RKO (cell line): Measurements from ENCODE around the gene KRTAP5-8.
"Not testable (repeated sequence)": the region's sequence is repeated elsewhere in the genome, so short reads cannot be mapped to it uniquely, and the experiment has no call there.

Source experiments
- DNase-seq: peaks from one replicate; pipeline ENCODE4 v3.0.0-alpha.2; 2016; ENCODE audit warnings: low spot score

Gene KRTAP5-8

GRCh38 chr11:71544525-71545214, 6.8 kb downstream of the KRTAP5-8 start:
- no peak for DNase-seq

DNA sequence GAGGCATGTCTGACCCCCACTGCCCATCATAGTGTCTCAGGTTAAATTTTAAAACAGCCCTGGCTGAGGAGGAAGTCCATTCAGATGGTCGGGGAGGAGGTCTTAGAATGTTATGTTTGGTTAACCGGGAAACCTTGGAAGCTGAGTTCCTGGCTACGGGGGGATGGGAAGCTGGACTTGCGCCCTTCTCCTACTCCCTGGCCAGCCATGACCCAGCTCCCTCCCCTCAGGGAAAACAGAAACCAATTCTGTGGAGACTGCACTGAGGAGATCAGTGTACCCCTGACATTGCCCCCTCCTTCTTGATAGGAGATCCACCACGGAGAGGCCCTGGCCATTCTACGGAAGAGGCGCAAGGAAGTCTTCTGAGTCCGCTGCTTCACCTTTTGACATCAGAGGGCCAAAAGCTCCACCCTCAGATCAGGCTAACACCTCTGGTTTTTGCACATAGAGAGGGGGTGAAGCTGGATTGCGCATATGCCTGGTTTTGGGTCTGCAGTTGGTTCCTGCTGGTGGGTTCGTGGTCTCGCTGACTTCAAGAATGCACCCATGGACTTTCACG, 7.7 kb downstream of the KRTAP5-8 start:
- no peak for DNase-seq

GRCh38 chr11:71548120-71548519, 10.3 kb downstream of the KRTAP5-8 start, which contains the start of gene KRTAP5-9:
TSS of gene KRTAP5-9 (plus strand) at chr11:71548420. CDS start at chr11:71548658, 238 bp downstream.
- no peak for DNase-seq

DNA sequence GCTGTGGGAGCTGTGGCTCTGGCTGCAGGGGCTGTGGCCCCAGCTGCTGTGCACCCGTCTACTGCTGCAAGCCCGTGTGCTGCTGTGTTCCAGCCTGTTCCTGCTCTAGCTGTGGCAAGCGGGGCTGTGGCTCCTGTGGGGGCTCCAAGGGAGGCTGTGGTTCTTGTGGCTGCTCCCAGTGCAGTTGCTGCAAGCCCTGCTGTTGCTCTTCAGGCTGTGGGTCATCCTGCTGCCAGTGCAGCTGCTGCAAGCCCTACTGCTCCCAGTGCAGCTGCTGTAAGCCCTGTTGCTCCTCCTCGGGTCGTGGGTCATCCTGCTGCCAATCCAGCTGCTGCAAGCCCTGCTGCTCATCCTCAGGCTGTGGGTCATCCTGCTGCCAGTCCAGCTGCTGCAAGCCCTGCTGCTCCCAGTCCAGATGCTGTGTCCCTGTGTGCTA, 10.9 kb downstream of the KRTAP5-8 start:
- no peak for DNase-seq

DNA sequence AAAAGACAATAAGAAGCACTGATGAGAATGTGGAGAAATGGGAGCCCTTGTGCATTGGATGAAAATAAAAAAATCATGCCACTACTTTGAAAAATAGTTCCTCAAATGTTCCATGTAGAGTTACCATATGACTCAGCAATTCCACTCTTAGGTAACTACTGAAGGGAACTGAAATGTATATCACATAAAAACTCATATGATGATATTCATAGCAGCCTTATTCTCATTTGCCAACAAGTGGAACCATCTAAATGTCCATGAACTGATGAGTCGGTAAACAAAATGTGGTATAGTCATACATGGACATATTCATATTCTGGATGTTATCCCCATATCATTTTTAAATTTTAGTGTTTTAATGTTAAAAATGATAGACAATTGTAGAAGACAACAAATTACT, 13.9 kb downstream of the KRTAP5-8 start:
- DNase-seq = no peak

GRCh38 chr11:71554996-71555395, 17.2 kb downstream of the KRTAP5-8 start:
- DNase-seq = no peak

DNA sequence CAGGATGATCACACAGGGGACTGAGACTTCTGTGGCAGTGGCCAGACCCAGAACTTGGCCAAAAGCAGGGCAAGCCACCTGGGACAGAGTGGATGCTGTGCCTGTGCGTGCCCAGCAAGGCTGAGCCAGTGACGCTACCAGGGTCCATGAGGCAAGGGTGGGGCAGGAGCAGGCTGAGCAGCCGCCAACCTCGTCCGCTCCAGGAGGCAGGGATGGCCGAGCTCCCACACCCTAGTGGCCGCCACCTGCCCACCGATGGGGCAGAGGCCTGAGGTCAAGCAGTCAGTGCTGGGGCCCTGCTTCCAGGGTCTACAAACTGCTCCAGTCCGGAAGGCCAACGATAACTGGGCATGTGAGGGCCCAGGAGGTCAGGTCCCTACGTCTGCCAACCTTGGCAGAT, 17.7 kb downstream of the KRTAP5-8 start:
- DNase-seq = no peak

GRCh38 chr11:71556018-71556417, 18.2 kb downstream of the KRTAP5-8 start:
- no peak for DNase-seq

DNA sequence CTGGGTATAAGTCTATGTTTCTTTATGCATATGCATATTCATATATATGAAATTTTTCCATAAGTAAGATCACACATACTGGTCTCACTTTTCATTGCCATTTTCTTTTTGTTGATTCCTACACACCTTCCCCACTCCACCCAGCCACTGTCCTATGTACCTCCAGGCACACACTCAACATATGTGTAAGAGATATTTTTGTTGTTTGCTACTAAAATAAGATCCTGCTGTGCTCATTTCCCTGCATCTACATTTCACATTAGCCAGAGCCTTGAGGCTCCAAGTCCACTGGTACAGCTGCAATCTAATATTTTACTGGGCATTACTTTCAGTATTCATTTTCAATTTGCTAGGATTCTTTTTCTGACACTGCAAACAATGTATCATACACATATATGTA, 19.4 kb downstream of the KRTAP5-8 start:
- DNase-seq = no peak

- DNase-seq = no peak
Measured at GRCh38 chr11:71558996-71559395, 21.2 kb downstream of the KRTAP5-8 start.

- no peak for DNase-seq
Measured at GRCh38 chr11:71562120-71562519, 24.3 kb downstream of the KRTAP5-8 start.

GRCh38 chr11:71563406-71563805, 25.6 kb downstream of the KRTAP5-8 start:
- DNase-seq = peak; percentile 71

DNA sequence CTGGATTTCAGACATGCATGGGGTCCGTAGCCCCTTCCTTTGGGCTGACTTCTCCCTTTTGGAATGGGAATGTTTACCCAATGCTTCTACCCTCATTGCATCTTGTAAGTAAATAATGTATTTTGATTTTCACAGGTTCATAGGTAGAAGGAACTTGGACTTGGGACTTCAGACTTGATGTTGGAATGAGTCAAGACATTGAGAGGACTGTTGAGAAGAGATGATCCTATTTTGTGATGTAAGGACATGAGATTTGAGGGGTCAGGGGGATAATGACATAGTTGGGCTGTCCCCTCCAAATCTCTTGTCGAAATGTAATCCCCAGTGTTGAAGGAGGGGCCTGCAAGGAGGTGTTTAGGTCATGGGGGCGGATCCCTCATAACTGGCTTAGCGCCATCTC, 26.6 kb downstream of the KRTAP5-8 start:
- DNase-seq = no peak

DNA sequence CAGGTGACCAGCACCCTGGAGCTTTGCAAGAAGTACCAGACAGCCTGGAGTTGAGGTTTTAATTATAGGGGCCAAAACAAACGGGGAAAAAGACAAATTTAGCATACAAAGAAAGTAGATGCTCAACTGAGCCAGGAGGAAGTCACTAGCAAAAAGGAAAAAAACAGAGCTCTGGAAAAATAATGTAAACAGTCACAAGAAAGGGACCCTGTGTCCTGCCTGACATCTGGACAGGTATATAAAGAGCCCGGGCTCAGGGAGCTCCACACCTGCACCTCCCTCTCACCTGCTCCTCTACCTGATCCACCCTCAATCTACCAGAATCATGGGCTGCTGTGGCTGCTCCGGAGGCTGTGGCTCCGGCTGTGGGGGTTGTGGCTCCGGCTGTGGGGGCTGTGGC, 27.4 kb downstream of the KRTAP5-8 start, which contains the start of gene KRTAP5-10:
TSS of gene KRTAP5-10 (plus strand) at position 301 of the 400 bp plus-strand sequence. CDS start at position 326, 25 bp downstream.
- no peak for DNase-seq

- no peak for DNase-seq
Measured at GRCh38 chr11:71566081-71566620, 28.3 kb downstream of the KRTAP5-8 start.

DNA sequence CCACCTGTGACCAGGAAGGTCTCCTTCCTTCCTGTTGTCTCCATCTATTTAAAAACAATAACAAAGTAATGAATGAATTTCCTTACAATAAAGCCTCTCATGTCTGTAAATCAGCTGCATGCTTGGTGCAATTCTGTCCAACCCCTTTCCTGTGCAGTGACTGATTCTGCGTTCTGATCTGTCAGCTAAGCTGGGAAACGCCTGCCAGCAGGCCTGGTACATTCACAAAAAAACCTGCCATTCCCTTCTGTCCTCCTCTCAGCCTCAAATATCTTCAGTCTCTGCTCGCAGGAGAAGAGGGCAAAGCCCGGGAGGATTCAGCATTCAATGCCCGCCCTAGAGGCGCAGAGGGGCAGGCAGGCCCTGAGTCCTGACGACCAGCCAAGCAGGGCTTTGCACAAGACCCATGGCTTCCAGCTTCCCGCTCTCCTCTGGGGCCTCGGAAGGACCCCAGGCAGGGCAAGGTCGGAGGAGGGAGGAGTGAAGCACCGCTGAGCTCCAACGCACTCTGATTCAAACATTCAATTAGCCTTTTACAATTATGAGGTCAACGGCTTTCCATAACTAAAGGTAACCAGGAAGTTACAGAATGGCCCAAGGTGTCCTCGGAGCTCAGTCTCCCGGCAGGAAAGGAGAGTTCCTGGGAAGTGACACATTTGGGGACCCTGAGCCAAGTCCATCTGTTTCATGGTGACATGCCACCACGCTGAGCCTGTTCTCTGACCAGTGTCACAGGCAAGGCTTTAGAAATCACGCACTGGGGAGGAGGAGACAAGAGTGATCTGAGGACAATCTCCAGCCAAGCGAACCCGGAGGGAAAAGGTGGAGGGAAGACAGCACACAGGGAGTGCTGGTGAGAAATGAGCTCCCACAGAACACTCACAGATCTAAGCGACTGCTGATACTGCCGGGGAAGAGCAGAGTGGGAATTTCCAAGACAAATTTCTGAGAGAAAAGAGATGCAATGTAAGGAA, 29.1 kb downstream of the KRTAP5-8 start:
- DNase-seq = not testable (repeated sequence)

GRCh38 chr11:71567633-71568032, 29.8 kb downstream of the KRTAP5-8 start:
- DNase-seq = not testable (repeated sequence)

GRCh38 chr11:71568704-71569349, 31.0 kb downstream of the KRTAP5-8 start:
- no peak for DNase-seq

GRCh38 chr11:71571101-71571850, 33.5 kb downstream of the KRTAP5-8 start:
- not testable (repeated sequence) for DNase-seq

DNA sequence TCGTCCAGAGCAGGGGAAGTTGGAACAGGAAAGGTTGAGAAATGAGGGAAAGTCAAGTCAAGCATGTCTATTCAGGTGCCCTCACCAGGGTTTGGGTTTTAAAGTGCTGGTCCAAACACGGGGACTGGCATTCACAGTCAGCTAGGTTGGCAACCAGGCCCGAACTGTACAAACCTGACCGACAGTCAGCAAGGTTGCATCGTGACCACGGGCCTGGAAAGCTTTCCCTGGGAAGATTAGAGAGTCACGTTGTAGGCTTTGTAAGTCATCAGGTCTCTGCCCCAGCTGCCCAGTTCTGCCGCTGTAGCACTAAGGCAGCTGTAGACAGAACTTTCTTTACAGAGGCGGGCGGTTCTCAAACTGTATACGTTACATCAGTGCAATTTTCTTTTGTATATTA, 35.0 kb downstream of the KRTAP5-8 start:
- no peak for DNase-seq

- DNase-seq = no peak
Measured at GRCh38 chr11:71574418-71574817, 36.6 kb downstream of the KRTAP5-8 start.
